Breast epithelium (tissue), 4 donors: Measurements from ENCODE around the gene LUC7L3. TPM values are rescaled to one million over a fixed set of nuclear protein-coding genes. Genes with fewer than 3 reads are reported as not detected.

ENCODE experiments used
- DNase-seq, 2 donors: peaks; one replicate each; pipeline ENCODE4 v3.0.0-alpha.2; 2019; ENCODE audit warnings: low spot score in 2 of 2
- H3K27ac ChIP-seq, 2 donors: fragments of 200-600 bp; sonication (generic) in 1 of 2; one replicate each; pipeline ENCODE4 v1.5.1; 2016 to 2019; ENCODE audit warnings: mild to moderate bottlenecking in 1 of 2
- H3K27me3 ChIP-seq, 2 donors: fragments of 200-600 bp; sonication (generic) in 1 of 2; one replicate each; pipeline versions ENCODE4 v1.5.1 to v1.6.0; 2017 to 2019; ENCODE audit warnings: control low read depth in 1 of 2, mild to moderate bottlenecking in 1 of 2
- H3K36me3 ChIP-seq: fragments of 200-600 bp; one replicate; pipeline ENCODE4 v1.5.1; 2019
- H3K4me1 ChIP-seq, 2 donors: fragments of 200-600 bp; sonication (generic); one replicate each; pipeline ENCODE4 v1.5.1; 2016 to 2019; ENCODE audit warnings: control low read depth in 1 of 2
- H3K4me3 ChIP-seq, 3 donors: fragments of 200-600 bp; sonication (generic); 1 replicate in 2 of 3; 2 replicates in 1 of 3; pipeline ENCODE4 v1.5.1; 2016 to 2019; ENCODE audit warnings: mild to moderate bottlenecking in 3 of 3, moderate library complexity in 2 of 3
- H3K9me3 ChIP-seq, 2 donors: fragments of 200-600 bp; sonication (generic) in 1 of 2; one replicate each; pipeline ENCODE4 v1.5.1; 2016 to 2019; ENCODE audit warnings: control low read depth in 1 of 2
- POLR2A ChIP-seq: fragments of 450-650 bp; IDR thresholded peaks from one replicate; pipeline ENCODE4 v1.6.1; 2016; ENCODE audit warnings: antibody characterized with exemption, mild to moderate bottlenecking, moderate library complexity
- POLR2AphosphoS5 ChIP-seq, 3 donors: sonication (generic); formaldehyde crosslinking; IDR thresholded peaks; one replicate each; pipeline ENCODE4 v1.6.1; 2017; ENCODE audit warnings: antibody characterized with exemption in 3 of 3
- intact Hi-C: fragments of 100-400 bp; cut with DNase I; formaldehyde crosslinking; loops from one replicate; pipeline ENCODE4 v1.15.1; 2023; ENCODE audit warnings: low total_unique reads
- total RNA-seq, 3 donors: library from RNA; depleted of rRNA; stranded (reverse); fragments of >200 nt; gene quantifications; one replicate each; pipeline ENCODE4 v1.1.0, GENCODE V29; 2016
- TF ChIP-seq, protein P1 (sequence below), 3 donors: fragments of 450-650 bp; IDR thresholded peaks; one replicate each; pipeline ENCODE4 v1.5.1; 2016 to 2017; ENCODE audit warnings: antibody characterized with exemption in 3 of 3, mild to moderate bottlenecking in 3 of 3, moderate library complexity in 3 of 3

The LUC7L3 gene
- total RNA-seq, 3 donors from 2014 or later = 70.7 to 161 (median 104) TPM

DNA sequence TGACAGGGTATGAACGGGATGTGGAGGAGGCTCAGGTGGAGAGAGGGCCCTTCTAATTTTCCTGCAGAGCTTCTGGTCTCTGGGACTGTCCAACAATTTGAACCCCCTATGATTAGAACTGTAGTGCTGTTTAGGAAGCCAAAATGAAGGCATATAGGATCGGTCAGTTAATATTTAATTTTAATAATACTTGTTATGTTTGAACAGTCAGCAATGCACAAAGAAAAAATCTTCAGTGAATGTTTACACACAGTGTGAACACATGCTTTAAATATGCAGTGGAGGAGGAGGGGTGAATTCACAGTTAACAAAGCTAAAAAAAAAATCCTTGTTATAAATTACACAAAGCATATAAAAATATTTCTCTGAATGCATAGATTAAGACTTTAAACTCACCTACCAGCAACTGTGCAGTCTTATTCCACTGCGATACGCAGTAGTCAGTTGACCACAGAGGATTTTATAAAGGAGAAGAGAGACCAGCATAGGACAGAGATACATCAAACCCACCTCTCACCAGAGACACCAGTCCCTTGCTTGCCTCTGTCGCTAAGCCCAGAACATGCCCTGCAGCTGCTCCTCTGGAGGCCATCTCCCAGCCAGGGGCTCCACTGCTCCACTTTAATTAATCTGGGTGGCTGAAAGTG lies 26.2 kb upstream of the LUC7L3 start:
- no peak for DNase-seq
- no peaks in the 10 kb centered on the region for H3K27me3 ChIP-seq
- H3K4me3 ChIP-seq = no peak overlapping the region
- peaks cover 2% of the 10 kb centered on the region for H3K36me3 ChIP-seq
- TF ChIP-seq, protein P1, sequence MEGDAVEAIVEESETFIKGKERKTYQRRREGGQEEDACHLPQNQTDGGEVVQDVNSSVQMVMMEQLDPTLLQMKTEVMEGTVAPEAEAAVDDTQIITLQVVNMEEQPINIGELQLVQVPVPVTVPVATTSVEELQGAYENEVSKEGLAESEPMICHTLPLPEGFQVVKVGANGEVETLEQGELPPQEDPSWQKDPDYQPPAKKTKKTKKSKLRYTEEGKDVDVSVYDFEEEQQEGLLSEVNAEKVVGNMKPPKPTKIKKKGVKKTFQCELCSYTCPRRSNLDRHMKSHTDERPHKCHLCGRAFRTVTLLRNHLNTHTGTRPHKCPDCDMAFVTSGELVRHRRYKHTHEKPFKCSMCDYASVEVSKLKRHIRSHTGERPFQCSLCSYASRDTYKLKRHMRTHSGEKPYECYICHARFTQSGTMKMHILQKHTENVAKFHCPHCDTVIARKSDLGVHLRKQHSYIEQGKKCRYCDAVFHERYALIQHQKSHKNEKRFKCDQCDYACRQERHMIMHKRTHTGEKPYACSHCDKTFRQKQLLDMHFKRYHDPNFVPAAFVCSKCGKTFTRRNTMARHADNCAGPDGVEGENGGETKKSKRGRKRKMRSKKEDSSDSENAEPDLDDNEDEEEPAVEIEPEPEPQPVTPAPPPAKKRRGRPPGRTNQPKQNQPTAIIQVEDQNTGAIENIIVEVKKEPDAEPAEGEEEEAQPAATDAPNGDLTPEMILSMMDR (IDR thresholded peaks at IDR 0.05) = no peak
- TF ChIP-seq POLR2AphosphoS5 (IDR thresholded peaks at IDR 0.05) (no peak), POLR2A (no peak)
- peaks cover 0 to 8% of the 10 kb centered on the region in 2 donors for H3K4me1 ChIP-seq
- H3K27ac ChIP-seq = peak overlapping the region; percentile 36 to 38
- intact Hi-C loops = no loop called here
- H3K9me3 ChIP-seq = no peaks in the 10 kb centered on the region

- Histone ChIP-seq H3K4me1 (peaks cover 0 to 1% of the 10 kb centered on the region in 2 donors), H3K4me3 (no peak overlapping the region)
- intact Hi-C loops = no loop called here
These were observed 23.0 kb upstream of the LUC7L3 start for GRCh38 chr17:50696365-50696879.

GRCh38 chr17:50697062-50697461 lies 22.3 kb upstream of the LUC7L3 start:
- TF ChIP-seq POLR2A (no peak), POLR2AphosphoS5 (IDR thresholded peaks at IDR 0.05) (no peak)
- TF ChIP-seq, protein P1 (IDR thresholded peaks at IDR 0.05) = no peak
- DNase-seq = no peak
- peaks cover 3% of the 10 kb centered on the region for H3K36me3 ChIP-seq
- H3K27me3 ChIP-seq = no peaks in the 10 kb centered on the region
- no peak overlapping the region for H3K4me3 ChIP-seq
- no peak overlapping the region for H3K27ac ChIP-seq
- intact Hi-C loops = no loop called here
- no peaks in the 10 kb centered on the region for H3K9me3 ChIP-seq
- H3K4me1 ChIP-seq = no peaks in the 10 kb centered on the region

More at GRCh38 chr17:50696365-50696879, 23.0 kb upstream of the LUC7L3 start:
- TF ChIP-seq, protein P1 (IDR thresholded peaks at IDR 0.05) = no peak
- TF ChIP-seq POLR2A (no peak), POLR2AphosphoS5 (IDR thresholded peaks at IDR 0.05) (no peak)
- Histone ChIP-seq H3K27me3 (no peaks in the 10 kb centered on the region), H3K27ac (no peak overlapping the region), H3K36me3 (peaks cover 3% of the 10 kb centered on the region), H3K9me3 (no peaks in the 10 kb centered on the region)
- DNase-seq = no peak

DNA sequence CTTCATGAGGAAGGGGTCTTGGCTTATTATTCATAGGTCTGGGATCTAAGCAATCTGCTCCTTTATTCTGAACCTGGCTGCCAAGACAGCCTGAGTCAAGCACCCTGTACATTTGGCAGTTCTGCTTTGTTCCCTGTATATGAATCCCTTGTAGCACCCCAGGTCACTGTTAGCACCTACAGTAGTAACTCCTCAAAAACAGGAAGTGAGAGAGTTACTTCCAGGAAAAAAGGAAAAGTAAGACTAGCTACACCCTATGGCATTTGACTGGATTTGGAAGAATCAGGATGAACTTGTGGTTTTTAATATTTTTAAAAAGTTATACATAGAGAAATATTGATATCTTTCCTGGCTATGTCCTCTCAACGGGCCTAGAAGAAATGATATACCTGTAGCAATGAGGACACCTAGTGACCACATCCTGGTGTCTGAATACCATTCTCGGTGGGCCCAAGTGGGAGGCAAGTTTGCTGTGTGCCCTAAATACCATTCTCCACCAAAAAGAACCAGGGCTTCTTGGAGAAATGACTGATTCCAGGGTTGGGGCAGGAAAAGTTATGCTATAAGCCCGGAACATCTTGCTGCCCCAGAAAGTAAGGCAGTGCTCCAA lies 21.6 kb upstream of the LUC7L3 start:
- no peak for DNase-seq
- Histone ChIP-seq H3K4me1 (no peaks in the 10 kb centered on the region), H3K27me3 (no peaks in the 10 kb centered on the region), H3K9me3 (no peaks in the 10 kb centered on the region), H3K4me3 (no peak overlapping the region), H3K27ac (no peak overlapping the region), H3K36me3 (peaks cover 3% of the 10 kb centered on the region)
- intact Hi-C loops = no loop called here
- TF ChIP-seq POLR2AphosphoS5 (IDR thresholded peaks at IDR 0.05) (no peak), POLR2A (no peak)
- TF ChIP-seq, protein P1 (IDR thresholded peaks at IDR 0.05) = no peak

DNA sequence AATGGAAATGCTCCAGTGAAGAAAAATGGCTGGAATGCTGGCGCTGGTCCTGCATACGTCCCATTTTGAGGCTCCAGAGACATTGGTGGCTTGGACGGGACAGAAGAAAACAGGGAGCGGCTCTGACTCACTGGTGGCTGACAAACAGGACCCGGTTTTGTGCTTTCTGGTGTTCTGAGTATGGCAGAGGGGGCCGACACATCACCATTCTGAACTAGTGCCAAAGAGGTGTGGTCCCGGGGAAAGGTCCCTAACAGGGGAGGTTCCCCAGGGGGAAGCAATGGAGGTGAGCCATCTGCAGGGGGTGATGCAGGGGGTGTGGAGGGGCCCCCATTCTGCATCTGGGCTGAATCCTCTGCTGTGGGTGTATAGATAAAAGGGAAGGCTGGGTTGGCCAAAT lies 20.0 kb upstream of the LUC7L3 start:
- TF ChIP-seq, protein P1 (IDR thresholded peaks at IDR 0.05) = no peak
- no peak for TF ChIP-seq POLR2AphosphoS5 (IDR thresholded peaks at IDR 0.05)
- TF ChIP-seq POLR2A = no peak
- intact Hi-C loops = no loop called here
- Histone ChIP-seq H3K36me3 (peaks cover 3% of the 10 kb centered on the region), H3K27me3 (no peaks in the 10 kb centered on the region), H3K4me1 (peaks cover 0 to 3% of the 10 kb centered on the region in 2 donors), H3K4me3 (no peak overlapping the region), H3K9me3 (no peaks in the 10 kb centered on the region), H3K27ac (no peak overlapping the region)
- no peak for DNase-seq
